Stimulated activated CD4-positive, alpha-beta T cell treated with anti-CD3 and anti-CD28 coated beads, Interleukin-2, amount 100 ng/mL, for 24 hours (primary cell): ENCODE results near the gene CDH23.

Experiments
- DNase-seq, 2 donors: peaks; one replicate each; pipeline ENCODE4 v3.0.0-alpha.2; 2020

Gene CDH23

GRCh38 chr10:71610651-71611050, 213.9 kb downstream of the CDH23 start:
- no peak for DNase-seq

- no peak for DNase-seq
These were observed 214.4 kb downstream of the CDH23 start for GRCh38 chr10:71611131-71611530.

DNA sequence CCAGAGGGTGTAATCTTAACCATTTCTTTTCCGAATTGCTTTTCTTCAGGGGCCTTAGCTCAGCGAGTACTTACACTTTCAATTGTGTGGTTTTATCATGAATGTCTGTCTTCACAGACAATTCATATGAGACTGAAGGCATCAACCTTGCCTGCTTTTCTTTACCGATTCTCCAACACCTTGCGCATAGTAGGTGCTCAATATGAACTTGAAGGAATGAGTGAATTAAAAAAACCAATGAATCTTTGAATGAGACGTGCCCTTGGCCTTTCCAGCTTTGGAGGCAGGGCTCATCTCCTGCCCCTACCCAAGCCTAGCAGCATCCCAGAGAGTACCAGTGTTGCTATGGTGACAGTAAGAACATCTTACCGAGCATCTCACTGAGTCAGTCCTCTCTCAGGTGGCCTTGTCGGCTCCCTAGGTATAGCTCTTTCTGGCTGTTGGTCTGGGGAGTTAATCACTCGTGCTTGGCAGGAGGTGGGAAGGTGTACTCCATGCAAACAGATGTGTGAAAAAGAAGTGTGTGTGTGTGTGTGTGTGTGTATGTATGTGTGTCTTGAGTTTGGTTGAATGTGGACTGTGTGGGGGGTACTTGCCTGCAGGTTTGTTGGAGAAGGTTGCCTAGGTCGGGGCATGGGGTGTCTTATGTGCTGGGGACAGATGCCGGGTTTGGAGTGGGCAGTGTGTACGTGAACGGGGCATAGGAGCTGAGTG, 215.1 kb downstream of the CDH23 start:
- DNase-seq, result no peak

DNA sequence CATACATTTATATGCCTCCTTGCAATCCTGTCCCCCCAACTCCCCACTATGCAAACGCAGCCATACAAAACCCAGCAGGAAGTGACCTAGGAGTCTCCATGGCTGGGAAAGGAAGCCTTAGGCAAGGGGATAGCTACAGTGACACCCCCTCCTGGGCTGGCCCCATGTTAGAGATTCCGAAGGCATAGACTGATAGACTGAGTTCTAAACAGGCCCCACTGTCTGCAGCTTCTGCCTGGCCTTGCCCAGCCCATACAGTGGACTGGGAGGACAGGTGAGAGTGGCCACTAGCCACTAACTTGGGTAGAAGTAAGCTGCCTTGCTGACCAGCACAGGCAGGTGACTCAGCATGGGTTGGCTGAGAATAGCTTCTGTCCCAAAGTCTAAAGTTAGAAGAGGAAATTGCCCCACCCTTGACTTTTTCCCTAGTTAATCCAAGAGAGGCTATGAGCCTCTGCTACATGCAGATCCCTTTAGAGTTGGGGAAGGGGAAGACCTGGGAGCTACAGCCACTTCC, 216.6 kb downstream of the CDH23 start:
- DNase-seq, result no peak

DNA sequence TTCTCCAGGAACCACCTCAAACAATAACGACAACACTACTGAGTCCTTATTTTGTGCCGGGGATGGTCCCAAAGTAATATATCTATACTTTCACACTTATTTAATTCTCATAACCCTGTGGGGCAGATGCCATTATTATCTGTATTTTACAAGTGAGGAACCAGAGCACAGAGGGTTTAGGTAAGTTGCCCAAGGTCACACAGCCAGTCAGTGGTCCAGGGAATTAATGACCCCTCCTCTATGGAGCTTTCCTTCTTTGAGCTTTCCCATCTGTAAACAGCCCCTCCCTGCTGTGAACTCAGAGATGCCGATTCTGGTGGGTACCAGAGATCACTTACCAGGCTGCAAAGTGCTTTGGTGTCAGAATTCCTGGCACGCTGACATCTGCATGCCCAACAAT, 217.2 kb downstream of the CDH23 start:
- DNase-seq, result no peak

DNA sequence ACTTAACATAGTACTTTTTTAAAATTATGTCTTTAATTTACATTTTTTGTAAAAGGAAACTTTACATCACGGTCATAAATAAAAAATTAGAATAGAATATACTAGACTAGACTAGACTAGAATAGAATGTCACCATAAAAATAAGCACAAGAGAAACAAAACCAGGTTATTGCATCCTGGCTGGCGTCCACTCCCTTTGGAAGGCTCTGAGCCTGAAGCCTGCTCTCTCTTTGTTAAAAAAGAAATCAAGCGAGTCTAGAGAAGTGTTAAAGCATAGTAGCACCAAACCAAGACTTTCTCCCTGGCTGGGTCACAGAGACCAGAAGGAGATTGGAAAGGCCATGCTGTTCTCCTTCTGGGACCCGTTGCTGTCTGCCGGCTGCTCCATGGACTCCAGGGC, 218.2 kb downstream of the CDH23 start:
- no peak for DNase-seq

GRCh38 chr10:71615538-71616329, 219.0 kb downstream of the CDH23 start:
- no peak for DNase-seq

DNA sequence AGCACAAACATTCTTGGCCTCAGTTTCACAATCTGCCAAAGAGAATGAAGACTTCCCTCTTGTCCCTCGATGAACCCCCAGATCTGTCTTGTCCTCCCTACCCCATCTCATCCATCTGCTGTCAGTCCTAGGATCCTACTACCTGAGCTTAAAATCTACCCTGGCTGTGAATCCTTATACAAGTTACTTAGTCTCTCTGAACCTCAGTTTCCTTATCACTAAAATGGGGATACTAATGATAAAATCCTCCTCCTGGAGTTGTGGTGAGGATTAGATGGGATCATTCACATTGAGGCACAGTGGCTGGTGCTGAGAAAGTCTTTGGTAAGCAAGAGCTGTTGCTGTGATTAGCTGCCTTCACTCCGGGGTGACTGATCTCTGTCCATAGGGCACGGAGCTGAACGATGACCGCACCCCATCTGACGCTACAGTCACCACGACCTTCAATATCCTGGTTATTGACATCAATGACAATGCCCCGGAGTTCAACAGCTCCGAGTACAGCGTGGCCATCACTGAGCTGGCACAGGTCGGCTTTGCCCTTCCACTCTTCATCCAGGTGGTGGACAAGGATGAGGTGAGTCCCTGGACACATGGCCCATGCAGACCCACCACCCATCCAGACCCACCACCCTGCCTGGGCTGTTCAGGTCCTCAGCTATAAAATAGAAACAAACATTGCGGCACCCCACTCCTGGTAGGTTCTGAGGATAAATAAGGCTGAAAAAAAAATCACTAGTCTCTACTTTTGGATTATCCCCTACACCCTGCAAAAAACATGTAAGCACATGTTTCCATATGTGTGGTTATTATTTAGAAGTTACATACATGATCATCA, 220.3 kb downstream of the CDH23 start:
- DNase-seq, result no peak

DNA sequence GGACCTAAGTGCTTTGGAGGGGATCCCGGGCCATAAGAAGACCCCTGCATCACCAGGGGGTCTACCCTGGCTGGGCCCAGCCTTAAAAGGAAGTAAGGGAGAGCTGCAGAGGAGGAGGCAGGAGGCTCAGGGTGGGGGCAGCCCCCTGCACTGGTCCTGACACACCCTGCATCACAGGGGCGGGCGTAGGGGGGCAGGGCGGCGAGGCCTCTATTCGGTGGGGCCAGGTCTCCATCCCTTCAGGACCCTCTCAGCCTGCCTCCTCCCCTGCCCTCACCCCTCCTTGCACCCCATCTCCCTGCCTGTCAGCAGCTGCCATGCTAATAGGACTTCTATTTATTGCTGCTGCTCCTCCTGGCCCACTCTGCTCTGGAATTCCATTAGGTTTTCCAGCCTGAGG, 221.5 kb downstream of the CDH23 start:
- DNase-seq, result no peak

GRCh38 chr10:71618598-71618997, 221.9 kb downstream of the CDH23 start:
- no peak for DNase-seq

- no peak for DNase-seq
These were observed 223.9 kb downstream of the CDH23 start for GRCh38 chr10:71620642-71621041.

DNA sequence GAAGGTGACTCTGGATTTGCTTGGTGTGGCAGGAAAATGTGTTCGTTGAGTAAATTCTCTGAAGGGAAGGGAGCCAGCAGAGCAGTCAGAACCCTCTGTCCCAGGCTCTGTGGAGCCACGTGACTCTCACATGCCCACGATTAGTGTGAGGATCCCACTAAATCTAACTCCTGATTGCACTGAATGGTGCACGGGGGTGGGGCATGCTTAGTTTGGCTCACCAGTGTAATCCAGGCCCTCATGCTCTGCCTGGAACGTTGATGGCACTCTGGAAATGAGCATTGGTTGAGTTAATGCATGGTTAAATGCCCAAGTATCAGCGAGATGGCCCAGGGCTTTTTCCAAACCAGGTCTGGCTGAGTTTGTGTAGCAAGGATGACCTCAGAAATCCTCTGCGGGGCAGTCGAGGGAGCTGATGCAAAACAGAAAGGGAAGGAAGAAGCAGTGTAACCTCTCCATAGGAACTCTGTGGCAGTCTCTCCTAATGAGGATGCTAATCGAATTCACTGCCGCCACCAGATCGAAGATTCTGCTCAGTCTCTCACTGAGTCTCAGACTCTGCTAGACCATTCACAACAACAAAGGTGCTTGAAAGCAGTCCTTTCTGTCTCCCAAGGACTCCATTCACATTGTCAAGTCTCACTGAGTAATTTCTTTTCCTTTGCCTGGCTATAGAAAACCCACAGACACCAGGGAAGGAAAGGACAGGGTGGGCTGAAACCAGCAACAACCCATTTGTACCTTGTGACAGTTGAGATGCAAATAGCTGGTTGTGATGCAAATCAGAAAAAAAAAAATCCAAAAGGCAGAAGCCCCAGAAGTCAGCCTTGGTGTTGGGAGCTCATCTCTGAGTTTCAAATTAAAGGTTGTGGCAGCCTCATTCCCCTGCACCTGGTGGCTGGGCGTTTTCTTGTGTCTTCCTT, 224.8 kb downstream of the CDH23 start:
- DNase-seq, result no peak

DNA sequence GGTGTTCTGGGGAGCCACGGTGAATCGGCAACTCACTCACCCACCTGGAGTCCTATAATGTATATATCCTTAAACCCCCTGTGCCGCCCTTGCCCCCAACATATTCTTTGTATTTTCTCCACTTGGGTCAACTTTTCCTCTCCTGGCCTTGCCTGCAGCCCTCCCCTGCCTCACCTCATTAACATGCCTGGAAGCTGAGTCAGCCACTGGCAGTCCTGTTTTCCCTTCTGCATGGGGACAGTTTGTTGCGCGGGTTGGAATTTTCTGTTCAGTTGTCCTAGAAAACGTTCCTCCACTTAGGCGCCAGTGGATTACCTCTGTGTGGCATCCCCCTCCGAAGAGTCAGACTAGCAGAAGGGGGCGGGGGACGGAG, 225.4 kb downstream of the CDH23 start:
- DNase-seq, result no peak

DNA sequence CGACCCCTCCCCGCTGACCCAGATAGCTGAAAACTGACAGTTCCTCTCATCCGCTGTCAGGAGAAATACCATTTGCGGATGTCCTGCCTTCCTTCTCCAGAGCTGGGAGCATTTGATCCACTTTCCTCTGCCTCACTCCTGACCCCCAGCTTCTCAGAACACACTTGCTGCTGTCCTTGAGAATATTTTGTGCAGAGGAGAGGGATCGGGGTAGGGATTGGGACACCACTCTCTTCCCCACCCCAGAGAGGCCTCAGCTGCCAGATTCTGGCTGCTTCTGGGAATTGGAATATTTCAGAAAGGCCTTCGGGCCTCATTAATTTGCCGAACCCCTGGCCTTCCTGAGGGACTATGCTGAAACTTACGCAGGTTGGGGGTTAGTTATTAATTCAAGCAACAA, 225.9 kb downstream of the CDH23 start:
- no peak for DNase-seq

- no peak for DNase-seq
These were observed 226.6 kb downstream of the CDH23 start for GRCh38 chr10:71623098-71623985.

GRCh38 chr10:71623986-71624291, 227.2 kb downstream of the CDH23 start:
- no peak for DNase-seq

DNA sequence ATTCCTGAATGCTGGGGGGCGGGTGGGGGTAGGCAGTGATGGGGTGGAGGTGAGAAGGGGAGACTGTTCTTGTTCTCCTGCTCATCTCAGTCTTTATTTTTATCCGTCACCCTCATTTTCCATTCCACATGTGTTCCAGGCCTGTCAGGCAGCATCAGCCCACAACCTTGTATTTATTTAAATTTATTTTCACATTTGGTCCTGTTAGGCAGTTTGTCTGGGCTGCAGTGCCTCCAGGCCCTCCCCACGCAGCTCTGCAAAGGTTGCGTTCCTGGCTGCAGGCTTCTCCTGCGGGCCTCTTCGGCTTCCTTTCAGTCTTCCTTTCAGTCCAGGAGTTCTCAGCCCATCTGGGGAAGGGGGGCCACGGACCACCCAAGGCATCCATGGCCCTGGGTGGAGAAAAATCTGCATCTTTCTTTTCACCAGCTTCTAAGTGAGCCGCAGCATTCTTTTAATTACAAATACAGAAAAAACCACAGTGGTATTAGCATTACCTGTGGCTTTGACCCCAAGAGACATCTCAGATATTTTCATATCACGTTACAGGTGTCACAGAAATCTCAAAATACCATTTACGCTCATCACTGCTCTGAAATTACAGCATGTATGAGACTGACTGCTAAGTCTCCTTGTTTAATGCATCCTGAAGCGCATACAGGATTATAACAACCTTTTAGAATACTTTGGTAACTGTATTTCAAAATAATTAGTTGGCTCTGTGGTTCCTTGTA, 228.9 kb downstream of the CDH23 start:
- DNase-seq, result no peak

GRCh38 chr10:71627230-71627939, 230.7 kb downstream of the CDH23 start:
- no peak for DNase-seq

DNA sequence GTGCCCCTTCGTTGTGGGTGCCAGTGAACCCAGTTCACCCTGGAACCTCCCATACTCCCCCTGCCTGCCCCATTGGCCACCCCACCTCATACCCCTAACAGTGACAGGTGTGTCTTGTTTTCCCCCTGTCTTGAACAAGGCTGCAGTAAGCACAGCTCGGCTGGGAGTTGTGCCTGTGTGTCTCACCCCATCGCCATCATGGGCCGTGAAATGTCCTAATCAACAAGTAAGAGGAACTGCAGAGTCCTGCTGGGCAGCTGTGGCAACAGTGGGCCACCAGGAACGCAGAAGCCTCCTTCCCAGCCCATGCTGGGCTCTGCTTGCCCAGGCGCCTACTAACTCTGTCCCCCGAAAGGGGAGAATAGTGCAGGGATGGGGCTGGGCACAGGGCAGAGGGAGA, 231.2 kb downstream of the CDH23 start:
- DNase-seq, result no peak

DNA sequence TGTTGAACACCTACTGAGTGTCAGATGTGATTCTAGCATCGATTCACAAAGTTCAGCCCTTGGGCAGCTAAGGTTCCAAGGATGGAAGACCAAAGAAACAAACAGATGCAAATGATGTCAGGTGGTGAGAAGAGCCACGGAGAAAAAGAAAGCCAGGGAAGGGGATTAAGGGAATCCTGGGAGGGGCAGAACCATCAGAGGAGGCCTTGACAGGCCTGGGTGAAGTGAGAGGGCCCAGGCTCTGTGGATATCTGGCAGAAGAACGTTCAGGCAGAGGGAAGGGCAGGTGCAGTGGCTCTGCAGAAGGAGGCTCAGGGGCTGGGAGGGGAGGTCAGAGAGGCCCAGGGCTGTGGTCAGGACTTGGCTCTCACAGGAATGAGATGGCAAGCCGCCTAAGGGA, 232.4 kb downstream of the CDH23 start:
- DNase-seq, result no peak
